ENCODE measurements around the gene SYNDIG1L.

- TF ChIP-seq EZH2phosphoT487 (conservative IDR thresholded peaks at IDR 0.05; ENCODE audit: low read length), result no peak
- no peak for TF ChIP-seq CTCF (IDR thresholded peaks at IDR 0.05; ENCODE audit: insufficient read depth, low read length, poor library complexity, severe bottlenecking)
These were observed 8.4 kb downstream of the SYNDIG1L start for GRCh38 chr14:74417611-74418010.

Measured in SU-DHL-6 (cell line).